K562 treated with DMSO at 1 percent for 24 hours (cell line): Measurements from ENCODE around the gene RPS2. TPM values are rescaled to one million over a fixed set of nuclear protein-coding genes. Genes with fewer than 3 reads are reported as not detected.

ENCODE experiments used
- total RNA-seq: library from RNA; unstranded; fragments of 300-600 nt; gene quantifications from 2 replicates; pipeline ENCODE4 v1.2.3, GENCODE V29; 2022; ENCODE audit warnings: low read depth; ENCODE audit not compliant: insufficient read depth

The RPS2 gene
- 6,981 and 7,733 TPM in 2 replicates for total RNA-seq

DNA sequence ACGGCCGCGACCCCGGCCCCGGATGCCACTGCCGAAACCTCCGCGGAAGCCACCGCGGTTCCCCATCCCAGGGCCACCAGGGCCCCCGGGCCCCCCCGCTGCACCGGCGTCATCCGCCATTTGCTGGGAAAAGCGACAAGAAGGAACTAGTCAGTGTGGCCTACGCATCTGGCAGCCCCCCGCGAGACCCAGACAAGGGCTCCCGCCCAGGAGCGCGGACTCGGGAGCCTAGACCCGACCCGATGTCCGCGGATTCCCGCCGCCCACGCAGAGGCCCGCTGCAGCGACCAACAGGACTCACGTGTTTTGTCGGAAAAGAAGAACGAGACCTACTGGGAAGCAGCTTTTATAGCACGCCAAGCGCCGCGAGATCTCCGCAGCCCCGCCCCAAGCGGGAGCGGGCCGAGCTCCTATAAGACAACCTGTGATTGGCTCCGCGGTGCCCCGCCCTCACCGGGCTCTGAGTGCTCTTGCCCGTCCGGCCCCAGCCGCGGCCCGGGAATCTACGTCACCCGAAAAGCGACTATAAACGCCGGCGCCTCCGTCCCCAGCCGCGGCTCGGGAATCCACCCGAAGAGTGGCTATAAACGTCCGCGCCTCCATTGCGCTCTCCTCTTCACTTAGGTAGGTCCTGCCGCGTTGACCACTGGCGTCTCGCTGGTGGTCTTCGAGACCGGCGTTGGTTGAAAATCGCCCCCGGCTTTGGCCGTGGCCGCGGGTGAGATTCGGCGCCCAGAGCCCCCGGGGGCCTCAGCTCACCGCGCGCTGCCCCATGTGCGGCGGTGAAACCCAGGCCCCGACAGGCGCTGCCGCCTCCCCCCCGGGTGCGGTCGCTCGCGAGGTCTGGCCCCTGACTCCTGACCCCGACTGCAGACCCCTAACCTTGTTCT is at the start of gene RPS2:
RPS2 (minus strand) TSS at position 321 of the 890 bp plus-strand sequence; CDS start at position 120, 201 bp downstream.

DNA sequence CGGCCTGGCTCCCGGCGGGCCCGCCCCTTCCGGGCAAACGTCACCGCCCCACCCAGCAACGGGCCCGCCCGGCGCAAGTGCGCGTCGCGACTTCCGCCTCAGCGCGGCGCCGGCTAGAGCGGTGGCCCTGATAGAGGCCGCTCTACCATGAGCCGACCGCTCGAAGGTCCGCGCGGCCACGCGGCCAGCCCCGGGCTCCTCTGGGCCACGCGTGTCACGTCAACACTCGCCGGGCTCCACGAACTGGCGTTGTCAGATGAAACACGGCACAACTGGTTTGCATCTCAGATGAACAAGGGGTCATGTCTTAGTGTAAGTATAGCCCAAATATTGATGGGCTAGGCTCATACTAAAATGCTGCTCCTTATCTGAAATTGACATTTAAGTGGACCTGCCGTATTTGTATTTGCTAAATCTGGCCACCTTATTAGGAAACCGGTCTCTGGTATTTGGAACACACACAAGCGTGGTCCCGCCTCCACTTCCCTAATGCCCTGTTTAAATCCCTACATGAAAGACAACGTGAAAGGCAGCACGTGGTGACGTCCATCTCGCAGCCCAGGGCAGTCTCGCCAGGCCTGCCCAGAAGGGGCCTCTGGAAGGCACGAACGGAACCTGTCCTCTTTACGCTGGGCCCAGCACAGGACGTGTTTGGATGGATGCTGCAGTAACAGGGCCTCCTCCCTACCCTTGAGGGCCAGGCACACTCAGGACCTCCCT is 45.3 kb upstream of the RPS2 start, which contains the start of gene ZNF598:
ZNF598 (minus strand) TSS at position 31 of the 720 bp plus-strand sequence.

DNA sequence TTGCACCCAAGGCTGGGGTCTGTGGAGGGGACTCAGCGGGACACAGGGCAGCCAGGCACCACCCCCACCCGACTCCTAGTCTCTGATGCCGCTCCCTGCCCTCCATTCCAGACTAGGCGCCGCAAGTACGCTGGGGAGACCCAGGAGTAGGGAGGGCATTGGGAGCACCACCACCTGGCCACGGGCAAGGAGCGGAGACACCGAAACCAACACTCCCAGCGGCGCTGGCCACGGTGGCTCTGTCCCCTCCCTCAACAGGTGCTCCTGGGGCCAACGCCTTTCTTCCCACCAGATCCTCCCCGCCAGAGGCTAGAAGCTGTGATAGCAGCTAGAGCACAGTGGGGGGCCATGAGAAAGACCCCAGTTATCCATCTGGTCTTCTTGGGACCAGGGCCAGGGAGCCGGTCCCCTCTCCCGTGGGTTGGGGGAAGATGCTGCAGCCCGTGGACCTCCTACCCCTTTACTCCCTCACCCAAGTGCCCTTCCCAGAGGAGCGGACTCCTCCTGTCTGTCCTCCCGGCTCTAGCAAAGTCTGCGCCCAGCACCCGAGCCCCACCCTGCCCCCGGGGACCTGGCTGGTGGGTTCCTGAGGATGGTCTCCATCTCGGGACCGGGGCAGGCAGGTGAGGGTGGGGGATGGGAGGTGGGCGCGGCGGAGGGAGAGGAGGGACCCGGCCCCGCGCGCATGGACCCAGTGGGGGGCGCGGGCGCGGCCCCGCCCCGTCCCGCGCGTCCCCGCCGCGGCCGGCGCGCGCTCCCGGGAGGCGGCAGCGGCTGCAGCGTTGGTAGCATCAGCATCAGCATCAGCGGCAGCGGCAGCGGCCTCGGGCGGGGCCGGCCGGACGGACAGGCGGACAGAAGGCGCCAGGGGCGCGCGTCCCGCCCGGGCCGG is 24.8 kb upstream of the RPS2 start, which contains the start of gene SYNGR3:
SYNGR3 (plus strand) TSS at position 762 of the 892 bp plus-strand sequence. CDS start 133 bp downstream, outside the sequence.

DNA sequence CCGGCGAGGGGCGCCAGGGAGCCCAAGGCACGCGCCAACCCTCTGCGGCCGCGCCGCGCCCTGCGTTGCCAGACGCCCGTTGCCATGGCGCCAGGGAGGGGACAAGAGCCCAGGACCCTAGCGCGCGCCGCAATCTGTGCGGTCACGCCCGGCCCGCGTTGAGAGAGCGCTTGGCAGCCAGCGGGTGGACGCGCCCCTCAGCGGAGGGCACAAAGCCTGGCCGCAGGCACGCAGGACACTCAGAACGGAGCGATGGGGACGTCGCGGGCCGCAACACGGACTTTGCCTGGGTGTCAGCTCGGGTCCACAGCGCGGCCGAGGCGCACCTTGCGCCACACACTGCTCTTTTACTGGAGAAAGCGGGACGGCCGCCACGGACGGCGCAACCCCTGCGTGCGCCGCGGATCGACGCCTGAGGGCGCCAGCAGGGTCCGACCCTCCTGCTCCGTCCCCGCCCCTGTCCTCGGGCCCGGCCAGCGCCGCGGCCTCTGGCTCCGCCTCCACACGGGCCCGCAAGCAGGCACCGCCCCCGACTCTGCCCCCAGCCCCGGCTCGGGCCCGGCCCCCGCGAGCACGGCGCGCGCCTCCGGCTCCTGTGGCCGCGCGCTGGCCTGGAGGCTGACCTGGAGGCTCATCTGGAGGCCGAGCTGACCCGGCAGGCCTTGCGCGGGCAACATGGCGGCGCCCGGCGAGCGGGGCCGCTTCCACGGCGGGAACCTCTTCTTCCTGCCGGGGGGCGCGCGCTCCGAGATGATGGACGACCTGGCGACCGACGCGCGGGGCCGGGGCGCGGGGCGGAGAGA is 19.1 kb upstream of the RPS2 start, which contains the start of gene GFER:
GFER (plus strand) TSS at position 650 of the 803 bp plus-strand sequence; CDS start at position 676, 26 bp downstream.

DNA sequence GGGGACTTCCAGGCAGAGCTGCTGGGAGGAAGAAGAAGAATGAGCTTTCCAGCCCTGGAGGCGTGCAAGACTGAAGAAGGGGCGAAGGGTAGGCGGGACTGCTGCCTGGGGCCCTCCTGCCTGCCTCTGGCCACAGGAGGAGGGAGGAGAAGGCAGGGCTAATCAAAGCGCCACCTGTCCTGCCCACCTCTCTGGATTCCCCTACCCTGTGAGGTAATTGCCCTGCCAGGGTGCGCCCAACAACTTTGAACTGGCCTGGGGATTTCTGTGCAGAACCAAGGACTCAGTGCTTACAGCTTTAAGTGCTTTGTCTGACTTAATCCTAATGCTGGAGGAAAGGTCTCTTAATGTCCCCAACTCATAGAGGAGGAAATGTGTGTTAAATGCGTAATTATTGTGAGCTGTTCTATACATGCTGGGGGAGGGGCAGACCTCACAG is 16.8 kb upstream of the RPS2 start, which contains the start of gene NOXO1:
NOXO1 (minus strand) TSS at position 72 of the 439 bp plus-strand sequence. CDS start 290 bp downstream, outside the sequence.

DNA sequence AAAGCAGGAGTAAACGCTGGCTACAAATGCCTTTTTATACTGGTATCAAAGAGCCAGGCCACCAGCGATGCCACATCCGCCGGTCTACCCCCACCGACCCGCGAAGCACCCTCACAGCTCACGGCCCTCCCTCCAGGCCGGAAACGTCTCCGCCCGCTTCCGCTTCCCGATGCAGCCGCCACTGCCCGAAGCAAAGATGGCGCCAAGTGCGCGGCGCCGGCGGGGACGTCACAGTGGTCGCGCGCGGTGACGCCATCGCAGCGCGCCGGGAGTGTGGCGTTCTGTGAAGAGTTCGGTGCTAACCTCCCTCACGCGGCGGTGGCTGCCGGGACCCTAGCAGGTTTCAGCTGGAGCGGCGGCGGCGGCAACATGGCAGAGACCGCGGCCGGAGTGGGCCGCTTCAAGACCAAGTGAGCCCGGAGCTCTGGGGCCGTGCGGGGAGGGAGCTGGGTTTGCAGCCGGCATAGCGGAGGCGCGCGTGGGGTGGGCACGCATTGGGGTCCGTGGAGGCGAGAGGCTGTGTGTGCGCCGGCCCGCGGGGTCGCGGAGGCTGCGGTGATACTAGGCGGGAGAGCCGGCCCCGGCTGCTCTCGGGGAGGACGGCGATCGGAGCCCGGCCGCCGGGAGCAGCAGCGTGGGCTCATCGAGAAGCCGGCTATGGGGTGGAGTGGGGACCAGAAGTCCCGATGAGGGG is 7.3 kb upstream of the RPS2 start, which contains the start of gene TBL3:
TBL3 (plus strand) TSS at position 258 of the 694 bp plus-strand sequence; CDS start at position 370, 112 bp downstream.

DNA sequence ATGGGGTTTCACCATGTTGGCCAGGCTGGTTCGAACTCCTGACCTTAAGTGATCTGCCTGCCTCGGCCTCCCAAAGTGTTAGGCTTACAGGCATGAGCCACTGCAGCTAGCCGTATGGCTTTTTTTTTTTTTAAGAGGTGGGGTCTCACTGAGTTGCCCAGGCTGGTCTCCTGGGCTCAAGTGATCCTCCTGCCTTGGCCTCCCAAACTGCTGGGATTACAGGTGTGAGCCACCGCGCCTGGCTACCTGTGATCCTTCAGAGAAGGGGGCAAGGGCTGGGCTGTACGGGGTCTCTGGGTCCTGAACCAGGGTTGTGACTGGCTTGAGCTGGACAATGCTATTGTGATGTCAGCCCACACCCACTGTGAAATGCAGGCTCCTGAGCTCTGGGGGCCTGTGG is 1.8 kb upstream of the RPS2 start, which contains the start of gene RNF151:
RNF151 (plus strand) TSS at position 397 of the 400 bp plus-strand sequence. CDS start 26 bp downstream, outside the sequence.

DNA sequence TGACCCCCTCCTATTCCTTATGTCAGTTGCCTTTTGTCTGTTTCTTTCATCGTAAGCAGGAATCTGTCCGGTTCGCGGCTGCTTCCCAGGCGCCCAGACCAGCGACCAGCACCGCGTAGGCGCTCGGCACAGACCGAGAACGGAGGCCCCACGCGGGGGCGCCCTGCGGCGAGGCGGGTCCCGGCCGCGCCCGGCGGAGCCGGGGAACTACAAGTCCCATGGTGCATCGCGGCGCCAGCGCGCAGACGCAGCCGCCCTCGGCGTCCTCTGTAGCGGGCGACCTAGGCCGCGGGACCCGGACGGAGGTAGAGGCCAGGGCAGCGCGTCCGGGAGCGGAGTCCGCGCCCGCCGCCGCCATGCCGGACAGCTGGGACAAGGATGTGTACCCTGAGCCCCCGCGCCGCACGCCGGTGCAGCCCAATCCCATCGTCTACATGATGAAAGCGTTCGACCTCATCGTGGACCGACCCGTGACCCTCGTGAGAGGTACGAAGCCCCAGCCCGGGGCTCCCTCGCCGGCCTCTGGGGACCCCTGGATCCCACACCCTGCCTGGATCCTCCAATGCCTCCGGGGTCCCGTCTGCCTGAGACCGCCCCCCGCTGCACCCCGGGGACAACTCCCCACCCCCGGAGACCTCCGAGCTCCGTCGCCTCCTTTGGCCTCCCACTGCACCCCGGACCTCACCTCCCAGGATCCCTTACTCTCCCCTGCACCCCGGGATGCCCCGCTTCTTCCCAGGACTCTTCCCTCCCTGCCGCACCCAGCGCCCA is 5.2 kb downstream of the RPS2 start, which contains the start of gene NDUFB10:
NDUFB10 (plus strand) TSS at position 270 of the 771 bp plus-strand sequence; CDS start at position 357, 87 bp downstream.

DNA sequence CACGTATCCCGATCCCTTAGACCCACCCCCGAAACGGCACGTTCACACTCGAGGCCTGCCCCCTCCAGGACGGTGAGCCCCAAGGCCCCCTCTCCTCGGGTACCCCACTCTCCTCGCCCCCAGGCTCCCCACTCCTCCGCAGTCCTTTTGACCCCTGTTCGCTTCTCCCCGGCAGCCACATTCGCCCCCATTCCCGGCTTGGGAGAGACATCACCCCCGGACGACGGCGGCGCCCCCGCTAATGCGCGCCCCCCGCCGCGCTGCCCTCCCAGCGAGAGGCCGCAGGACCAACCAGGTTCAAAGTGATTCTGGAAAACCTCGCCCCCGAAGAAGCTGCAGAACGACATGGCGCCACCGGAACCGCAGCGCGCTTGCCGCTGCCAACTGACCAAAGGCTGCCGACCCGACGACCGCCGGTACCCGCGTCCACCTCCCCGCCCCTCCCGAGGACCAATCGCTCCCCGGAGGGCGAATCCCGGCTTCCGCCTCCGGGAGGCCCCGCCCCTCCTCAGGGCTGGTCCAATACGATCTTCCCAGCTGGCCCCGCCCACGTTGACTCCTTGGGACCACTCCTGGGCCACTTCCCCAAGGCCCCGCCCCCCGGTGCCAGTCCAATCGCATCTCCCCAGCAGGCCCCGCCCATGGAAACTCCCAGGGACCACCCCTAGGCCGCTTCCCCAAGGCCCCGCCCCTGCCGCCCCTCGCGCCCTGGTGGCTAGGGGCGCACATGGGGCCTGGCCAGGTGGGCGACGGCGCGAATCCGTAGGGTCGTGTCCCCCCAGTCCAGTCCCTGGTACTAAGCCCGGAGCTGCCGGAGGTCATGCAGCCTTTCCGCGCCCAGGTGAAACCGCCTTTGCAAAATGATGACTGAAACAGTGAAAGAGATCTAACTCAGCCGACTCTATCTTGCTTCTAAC is 21.6 kb downstream of the RPS2 start, which contains the start of gene MSRB1:
MSRB1 (minus strand) TSS at position 390 of the 917 bp plus-strand sequence; CDS start at position 347, 43 bp downstream.

DNA sequence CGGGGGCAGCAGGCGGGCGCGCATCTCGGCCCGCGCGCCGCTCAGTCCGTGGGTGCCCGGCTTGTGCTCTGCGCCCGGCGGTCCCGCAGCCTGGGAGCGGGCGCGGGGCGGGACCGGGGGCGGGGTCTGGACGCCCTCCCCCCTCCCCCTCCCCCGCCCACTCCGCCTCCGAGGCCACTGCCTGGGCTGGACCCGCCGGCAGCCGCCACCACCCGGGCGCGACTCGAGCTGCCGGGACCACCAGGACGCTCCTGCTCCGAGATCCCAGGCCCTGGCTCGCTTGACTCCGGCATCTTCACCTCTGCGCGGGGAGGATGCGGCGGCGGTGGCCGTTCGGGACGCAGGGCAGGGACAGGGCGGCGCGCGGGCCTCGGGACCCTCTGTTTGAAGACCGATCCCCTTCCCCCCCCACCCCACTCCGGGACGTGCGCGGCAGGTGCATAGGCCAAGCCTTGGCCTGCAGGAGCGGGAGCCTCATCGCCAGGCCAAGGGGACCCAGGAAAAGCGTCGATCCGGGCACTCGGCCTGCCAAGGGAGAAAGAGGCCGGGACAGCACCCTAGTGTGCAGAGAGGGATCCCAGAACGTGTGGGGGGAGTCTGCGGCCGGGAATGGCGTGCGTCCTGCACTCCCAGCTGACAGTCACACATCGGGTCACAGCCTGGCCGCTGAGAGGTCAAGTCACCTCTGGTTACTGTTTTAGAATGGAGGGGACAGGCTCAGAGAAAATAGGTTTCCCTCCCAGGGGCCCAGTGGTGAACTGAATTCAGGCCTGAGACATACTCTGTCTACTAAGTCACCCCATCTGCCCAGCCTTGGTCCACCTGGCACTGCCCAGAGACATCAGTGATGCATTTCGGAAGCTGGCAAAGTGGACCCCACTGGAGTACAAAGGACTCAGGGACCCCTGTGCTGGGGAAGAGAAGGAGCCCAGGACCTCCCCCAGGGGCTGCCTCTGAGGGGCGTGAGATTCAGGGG is 46.0 kb downstream of the RPS2 start, which contains the start of gene HS3ST6:
HS3ST6 (minus strand) TSS at position 65 of the 976 bp plus-strand sequence. CDS start 92 bp downstream, outside the sequence.

Other genes with a start within 250 kb of the RPS2 start
- gene NME3, start 193.3 kb downstream of the RPS2 start, total RNA-seq, result 80.6 and 94.0 TPM in 2 replicates
- gene EME2, start 192.0 kb downstream of the RPS2 start, total RNA-seq, result 9.7 and 11.0 TPM in 2 replicates
- gene MRPS34, start 191.7 kb downstream of the RPS2 start, total RNA-seq, result 209 and 232 TPM in 2 replicates
- gene SPSB3, start 182.3 kb downstream of the RPS2 start, total RNA-seq, result 85.1 and 96.8 TPM in 2 replicates
- gene NUBP2, start 181.9 kb downstream of the RPS2 start, total RNA-seq, result 178 and 198 TPM in 2 replicates
- gene IGFALS, start 171.1 kb downstream of the RPS2 start, total RNA-seq, result 0.36 and 0.50 TPM in 2 replicates
- 95.7 and 105 TPM in 2 replicates for gene HAGH, start 138.0 kb downstream of the RPS2 start, total RNA-seq
- 30.8 and 34.7 TPM in 2 replicates for gene FAHD1, start 137.6 kb downstream of the RPS2 start, total RNA-seq
- 40.7 and 42.1 TPM in 2 replicates for gene MEIOB, start 92.7 kb downstream of the RPS2 start, total RNA-seq
- gene HS3ST6, start 46.4 kb downstream of the RPS2 start, total RNA-seq, result not detected in 2 replicates
- gene MSRB1, start 21.6 kb downstream of the RPS2 start, total RNA-seq, result 194 and 209 TPM in 2 replicates
- gene RPL3L, start 10.1 kb downstream of the RPS2 start, total RNA-seq, result 0.23 and 0.29 TPM in 2 replicates
- 256 and 274 TPM in 2 replicates for gene NDUFB10, start 5.3 kb downstream of the RPS2 start, total RNA-seq
- gene RNF151, start 2.0 kb upstream of the RPS2 start, total RNA-seq, result not detected in 2 replicates
- gene TBL3, start 7.2 kb upstream of the RPS2 start, total RNA-seq, result 59.5 and 67.9 TPM in 2 replicates
- gene NOXO1, start 16.6 kb upstream of the RPS2 start, total RNA-seq, result not detected in 2 replicates
- 56.1 and 57.0 TPM in 2 replicates for gene GFER, start 19.4 kb upstream of the RPS2 start, total RNA-seq
- 42.4 and 48.1 TPM in 2 replicates for gene SYNGR3, start 25.1 kb upstream of the RPS2 start, total RNA-seq
- 111 and 123 TPM in 2 replicates for gene ZNF598, start 45.0 kb upstream of the RPS2 start, total RNA-seq
- 3.2 and 4.2 TPM in 2 replicates for gene NPW, start 55.0 kb upstream of the RPS2 start, total RNA-seq
- 28.4 and 30.8 TPM in 2 replicates for gene NHERF2, start 62.1 kb upstream of the RPS2 start, total RNA-seq
- gene NTHL1, start 83.0 kb upstream of the RPS2 start, total RNA-seq, result 31.0 and 36.5 TPM in 2 replicates
- 69.9 and 72.9 TPM in 2 replicates for gene TSC2, start 83.2 kb upstream of the RPS2 start, total RNA-seq
- gene PKD1, start 171.1 kb upstream of the RPS2 start, total RNA-seq, result 95.2 and 111 TPM in 2 replicates
- gene RAB26, start 183.8 kb upstream of the RPS2 start, total RNA-seq, result 4.4 and 5.8 TPM in 2 replicates
- 114 and 120 TPM in 2 replicates for gene TRAF7, start 191.0 kb upstream of the RPS2 start, total RNA-seq
- 2.6 and 3.7 TPM in 2 replicates for gene CASKIN1, start 231.8 kb upstream of the RPS2 start, total RNA-seq
- 58.9 and 88.9 TPM in 2 replicates for gene MLST8, start 240.6 kb upstream of the RPS2 start, total RNA-seq
- gene BRICD5, start 246.0 kb upstream of the RPS2 start, total RNA-seq, result 12.8 and 15.0 TPM in 2 replicates